Activated CD8-positive, alpha-beta memory T cell treated with anti-CD3 and anti-CD28 coated beads for 4 hours (primary cell): Measurements from ENCODE around the gene CTRB1.

Source experiments
- DNase-seq, 2 donors: peaks; one replicate each; pipeline ENCODE4 v3.0.0-alpha.2; 2020; ENCODE audit warnings: low read depth in 2 of 2

Gene CTRB1

DNA sequence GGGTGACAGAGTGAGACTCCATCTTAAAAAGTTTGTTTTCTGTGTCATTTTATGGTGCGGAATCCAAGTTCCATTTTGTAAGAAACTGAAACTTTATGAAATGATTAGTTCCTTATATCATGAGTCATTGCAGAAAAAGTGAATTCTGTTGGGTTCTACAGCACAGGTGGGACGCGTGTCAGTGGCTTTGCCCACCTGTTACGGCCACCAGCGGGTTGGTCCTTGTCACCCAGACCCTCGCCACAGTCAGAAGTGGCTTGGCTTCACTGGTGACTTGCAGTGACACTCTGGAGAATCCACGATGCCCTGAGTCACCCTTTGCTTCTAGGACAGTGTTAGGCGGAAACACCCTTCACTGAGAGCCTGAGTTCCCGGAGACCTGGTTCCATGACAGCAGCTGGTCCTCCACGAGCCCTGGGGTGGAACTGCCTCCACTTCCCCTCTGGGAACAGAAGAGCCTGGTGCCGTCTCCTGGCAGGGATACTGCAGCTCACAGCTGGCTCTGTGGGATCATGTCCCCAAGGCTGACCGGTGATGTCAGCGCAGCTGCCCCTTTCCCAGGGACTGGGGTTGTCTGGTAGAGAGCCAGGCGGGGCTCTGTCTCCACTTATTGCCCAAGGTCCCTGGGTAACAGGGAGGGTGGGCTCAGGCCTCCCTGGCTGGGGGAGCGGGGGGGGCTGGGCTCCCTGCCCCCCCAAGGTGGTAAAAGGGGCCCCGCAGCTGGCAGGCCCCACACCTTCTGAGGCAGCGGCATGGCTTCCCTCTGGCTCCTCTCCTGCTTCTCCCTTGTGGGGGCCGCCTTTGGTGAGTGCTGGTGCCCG, at the start of gene CTRB1:
Gene CTRB1 (plus strand): TSS at position 733 of the 821 bp plus-strand sequence. CDS start 20 bp downstream, at position 753.
- DNase-seq = no peak

DNA sequence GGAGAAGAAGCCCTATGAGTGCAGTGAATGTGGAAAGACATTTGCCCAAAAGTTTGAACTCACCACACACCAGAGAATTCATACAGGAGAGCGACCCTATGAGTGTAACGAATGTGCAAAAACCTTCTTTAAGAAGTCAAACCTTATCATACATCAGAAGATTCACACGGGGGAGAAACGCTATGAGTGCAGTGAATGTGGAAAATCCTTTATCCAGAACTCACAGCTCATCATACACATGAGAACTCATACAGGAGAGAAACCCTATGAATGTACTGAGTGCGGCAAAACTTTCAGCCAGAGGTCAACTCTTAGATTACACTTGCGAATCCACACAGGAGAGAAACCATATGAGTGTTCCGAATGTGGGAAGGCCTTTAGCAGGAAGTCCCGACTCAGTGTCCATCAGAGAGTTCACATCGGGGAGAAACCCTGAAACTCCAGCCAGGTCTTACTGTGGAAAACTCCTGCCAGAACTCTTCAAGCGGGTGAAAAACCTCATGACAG, 48.8 kb upstream of the CTRB1 start:
- DNase-seq = no peak

DNA sequence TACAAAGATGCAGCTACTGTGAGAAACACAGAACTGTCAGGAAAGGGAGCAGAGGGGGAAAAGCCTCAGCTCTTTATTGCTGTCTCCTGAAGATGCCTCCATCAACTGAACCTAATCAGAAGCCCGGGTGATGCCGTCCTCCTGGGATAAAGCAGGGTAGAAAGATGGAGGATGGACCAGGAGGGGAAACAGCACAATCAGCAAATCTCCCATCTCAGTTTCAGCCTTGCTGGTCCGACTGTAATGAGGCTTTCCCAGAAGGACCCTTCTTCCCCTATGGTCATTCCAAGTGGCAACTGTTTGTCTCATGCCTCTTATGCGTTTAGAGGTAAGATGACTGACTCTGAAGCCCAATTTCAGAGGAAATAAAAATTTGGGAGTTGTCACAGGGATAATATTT, 46.2 kb upstream of the CTRB1 start:
- no peak for DNase-seq

DNA sequence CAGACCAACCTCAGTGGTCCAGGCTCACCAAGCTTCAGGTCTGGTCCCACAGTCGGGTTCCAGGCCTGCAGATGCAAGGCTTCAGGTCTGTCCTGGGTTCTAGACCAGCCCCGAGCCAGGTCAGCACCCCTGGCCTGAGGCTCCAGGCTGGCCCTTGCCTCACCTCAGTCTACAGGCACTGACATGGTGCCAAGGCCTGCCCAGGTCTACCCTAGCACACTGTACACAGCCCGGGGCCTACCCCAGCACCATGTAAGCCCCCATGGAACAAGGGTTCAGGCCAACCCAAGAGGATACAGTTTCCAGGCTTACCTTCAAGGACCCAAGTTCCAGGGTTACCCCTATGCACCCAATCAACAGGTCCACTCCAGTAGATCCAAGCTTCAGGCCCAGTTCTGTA, 43.7 kb upstream of the CTRB1 start:
- no peak for DNase-seq

DNA sequence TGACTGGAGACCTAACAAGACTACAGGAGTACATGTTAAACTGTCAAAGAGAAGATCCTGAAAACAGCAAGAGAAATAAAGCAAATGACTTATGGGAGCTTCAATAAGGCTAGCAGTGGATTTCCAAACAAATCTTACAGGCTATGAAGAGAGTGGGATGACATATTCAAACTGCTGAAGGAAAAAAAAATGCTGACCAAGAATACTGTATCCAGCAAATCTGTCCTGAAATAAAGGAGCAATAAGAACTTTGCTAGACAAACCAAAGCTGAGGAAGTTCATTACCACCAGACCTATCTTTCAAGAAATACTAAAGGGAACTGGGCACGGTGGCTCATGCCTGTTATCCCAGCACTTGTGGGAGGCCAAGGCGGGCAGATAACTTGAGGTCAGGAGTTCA, 41.9 kb upstream of the CTRB1 start:
- no peak for DNase-seq

DNA sequence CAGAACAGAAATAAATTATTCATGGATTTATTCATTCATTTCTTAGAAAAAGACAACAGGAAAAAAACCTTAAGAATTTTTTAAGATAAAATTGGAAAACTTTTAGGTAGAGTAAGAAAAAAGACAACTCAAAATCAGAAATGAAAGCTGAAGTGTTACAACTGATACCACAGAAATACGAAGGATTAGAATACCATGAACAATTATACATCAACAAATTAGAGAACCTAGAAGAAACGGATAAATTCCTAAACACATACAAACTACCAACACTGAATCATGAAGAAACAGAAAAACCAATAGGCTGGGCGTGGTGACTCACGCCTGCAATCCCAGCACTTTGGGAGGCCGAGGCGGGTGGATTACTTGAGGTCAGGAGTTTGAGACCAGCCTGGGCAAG, 39.6 kb upstream of the CTRB1 start:
- DNase-seq = no peak

DNA sequence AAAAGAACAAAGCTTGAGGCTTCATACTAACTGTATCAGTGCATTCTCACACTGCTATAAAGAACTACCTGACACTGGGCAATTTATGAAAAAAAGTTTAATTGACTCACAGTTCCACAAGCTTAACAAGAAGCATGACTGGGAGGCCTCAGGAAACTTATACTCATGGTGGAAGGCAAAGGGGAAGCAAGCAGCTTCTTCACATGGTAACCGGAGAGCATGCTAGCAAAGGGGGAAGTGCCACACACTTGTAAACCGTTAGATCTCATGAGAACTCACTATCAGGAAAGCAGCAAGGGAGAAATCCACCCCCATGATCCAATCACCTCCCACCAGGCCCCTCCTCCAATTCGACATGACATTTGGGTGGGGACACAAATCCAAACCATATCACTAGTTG, 37.2 kb upstream of the CTRB1 start:
- DNase-seq = no peak

DNA sequence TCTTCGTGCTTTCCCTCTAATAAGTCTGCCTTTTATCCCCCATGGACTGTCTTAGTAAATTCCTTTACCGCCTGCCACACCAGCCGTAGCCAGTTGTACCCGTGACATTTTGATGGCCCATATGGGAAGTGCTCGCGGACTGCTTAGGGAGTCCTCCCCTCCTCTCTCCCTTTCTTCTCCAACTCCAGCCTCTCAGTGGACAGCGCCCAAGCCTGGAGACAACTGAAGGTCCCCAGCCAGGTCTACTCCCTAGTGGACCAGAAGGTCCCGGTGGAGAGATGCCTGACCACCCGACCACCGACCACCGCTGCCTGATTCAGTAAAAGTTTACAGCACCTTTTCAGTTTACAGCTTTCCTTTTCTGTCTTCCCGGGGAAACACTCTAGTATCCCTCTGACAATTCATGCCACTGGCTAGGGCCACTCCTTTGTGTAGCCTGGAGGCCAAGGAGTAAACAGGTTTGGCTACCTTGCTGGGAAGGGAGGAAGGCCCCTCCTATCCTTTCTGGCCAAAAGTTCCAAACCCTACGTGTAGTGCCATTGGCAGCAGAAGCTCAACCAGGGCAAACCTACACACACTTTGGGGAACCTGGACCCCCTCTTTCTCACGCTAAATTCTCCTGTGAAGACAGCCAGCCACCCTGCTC, 29.8 kb upstream of the CTRB1 start:
- DNase-seq = no peak

DNA sequence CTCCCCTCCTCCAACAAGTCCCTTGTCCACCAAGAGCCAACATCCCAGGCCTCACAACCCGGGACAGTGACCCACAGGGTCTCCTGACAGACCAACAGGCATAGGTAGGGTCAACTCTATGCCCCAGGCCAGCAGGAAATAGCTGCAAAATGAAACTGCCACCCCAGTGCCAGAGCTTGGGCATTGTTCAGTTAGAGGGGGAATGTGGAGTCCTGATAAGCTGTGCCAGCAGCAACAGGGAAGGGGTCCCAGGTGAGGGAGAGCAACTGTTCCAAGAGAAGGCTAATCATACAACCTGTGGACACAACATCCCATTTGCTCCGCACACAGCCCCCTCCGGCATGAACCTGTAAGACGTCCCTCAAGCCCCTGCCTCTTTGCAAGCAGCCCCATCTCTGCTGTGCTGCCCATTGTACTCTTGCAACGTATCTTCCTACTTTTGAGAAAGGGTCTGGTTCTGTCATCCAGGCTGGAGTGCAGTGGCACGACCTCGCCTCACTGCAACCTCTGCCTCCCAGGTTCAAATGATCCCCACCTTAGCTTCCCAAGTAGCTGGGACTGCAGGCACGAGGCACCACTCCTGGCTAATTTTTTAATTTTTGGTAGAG, 29.0 kb upstream of the CTRB1 start:
- no peak for DNase-seq

DNA sequence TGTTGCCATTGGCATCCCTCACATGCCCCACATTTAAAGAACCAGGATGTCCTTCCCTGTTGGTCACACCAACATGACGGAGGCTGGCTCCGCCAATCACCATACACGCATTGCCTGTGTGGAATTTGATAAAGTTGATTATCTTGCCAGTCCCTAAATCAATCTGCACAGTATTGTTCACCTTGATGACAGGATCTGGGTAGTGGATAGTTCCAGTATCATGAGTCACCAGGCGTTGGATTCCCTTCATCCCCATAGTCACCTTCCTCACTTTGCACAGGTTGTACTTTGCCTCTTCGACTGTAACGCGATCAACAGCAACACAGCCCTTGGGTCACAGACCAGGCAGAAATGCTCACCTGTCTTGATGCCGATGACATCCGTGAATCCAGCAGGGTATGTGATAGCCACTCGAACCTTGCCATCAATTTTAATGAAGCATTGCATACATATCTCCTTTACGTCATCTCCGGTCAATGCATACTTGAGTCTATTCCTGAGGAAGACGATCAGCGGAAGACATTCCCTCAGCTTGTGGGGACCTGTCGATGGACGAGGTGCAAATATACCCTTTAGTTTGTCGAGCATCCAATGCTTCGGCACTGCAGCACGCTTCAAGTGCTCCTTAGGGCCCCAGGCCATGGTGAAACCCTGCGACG, 26.1 kb upstream of the CTRB1 start:
- no peak for DNase-seq

DNA sequence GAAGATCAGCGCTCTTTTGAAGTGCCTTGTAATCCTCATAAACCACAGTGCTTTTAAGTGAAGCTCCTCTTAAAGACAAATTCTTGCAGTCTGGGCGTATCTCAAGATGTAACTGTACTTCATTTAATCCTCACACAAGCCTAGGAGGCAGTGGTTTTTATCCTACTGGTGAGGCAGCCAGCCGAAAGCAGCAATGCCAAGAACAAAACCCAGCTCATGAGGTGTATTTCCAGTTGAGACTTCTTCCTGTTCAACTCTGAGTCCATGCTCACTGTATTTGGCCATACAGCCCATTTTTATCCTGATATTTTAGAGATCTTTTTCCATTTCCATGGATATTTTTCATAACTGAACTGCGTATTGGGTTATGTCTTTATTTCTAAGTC, 25.5 kb upstream of the CTRB1 start:
- no peak for DNase-seq

DNA sequence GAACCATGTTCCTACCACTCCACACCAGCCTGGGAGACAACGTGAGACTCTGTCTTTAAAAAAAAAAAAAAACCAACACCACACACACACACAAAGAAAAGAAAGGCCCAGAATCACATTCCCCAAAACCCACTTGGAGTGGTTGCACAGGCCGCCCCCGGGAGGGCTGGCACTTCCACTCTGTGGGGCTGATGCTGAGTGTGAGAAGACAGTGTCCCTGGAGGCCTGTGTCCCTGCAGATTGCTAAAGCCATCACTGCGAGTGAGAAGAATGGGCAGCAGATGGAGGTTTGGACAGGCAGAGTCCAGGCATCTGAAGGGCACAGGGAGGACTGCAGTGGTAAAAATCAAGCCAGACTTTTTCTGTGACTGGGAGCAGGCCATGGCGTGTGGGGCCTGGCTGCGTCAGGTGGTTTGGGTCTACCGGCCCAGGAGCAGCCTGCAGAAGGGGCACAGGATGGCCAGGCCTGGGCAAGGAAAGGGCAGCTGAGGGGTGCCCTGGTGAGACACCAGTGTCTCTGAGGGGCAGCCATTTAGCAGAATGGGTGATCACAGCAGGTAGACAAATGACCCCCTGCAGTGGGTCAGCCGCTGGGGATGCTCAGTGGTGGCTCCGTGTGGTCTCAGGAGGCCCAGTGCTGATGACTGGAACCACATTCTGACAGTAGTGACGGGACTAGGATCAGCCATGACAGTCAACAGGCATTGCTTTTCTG, 24.9 kb upstream of the CTRB1 start:
- DNase-seq = no peak

DNA sequence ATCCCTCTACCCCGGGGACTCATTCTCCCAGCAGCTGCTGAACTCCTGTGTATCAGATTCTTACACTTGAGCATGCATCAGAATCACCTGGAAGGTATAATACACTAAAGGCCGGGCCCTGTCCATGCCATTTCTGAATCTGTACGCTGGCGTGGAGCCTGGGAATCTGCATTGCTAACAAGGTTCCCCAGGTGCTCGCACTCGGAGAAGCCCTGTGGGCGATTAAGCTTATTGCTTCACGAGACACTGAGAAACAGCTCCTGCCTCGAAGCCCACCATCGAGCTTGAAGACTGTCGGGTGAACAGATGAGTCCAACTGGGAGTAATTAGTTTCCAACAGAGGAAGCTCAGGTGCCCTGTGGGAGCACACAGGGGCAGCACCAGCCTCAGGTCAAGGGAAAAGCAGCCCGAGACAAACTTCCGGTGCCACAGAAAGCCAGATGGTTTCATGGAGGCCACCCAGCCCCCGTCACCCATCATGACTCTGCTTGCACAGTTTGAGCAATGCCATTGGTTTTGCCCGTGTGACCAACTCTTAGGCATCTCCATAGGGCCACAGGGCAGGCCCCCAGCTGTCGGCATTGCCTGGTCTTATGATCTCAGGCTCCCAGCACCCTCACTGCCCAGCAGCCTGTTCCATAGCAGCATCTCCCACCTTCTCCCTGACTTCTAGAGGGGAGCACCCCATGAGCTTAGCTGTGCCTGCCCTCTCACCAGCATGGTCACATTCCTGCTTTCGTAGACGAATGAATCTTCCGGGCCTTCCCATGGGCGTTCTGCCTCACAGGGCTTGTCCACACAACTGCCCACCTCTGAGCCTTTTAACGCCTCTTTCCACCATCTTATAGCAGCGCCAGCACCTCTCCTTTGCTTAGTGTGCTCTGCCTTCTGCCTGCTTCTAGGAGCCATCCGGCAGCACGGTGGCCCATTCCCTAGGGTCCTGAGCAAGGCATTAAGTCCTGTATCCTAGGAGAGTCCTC, 22.7 kb upstream of the CTRB1 start:
- DNase-seq = no peak

DNA sequence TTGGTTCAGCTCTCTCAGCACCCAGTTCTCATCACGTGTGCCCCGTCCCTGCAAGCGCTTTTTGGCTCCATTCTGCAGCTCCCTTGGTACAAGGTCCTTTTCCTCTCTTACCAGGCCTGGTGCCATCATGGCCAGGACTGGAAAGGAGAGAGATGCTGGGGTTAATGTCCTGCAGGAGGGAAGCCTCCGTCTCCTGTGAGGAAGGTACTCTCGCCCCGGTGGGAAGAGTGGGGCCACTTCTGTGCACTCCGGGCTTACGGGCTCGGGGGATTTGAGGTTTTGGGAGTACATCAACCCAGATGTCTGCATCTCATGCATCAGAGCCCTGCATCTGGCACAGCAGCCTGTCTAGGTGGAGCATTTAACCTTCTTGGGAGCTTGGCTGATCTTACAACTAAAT, 22.0 kb upstream of the CTRB1 start:
- no peak for DNase-seq

DNA sequence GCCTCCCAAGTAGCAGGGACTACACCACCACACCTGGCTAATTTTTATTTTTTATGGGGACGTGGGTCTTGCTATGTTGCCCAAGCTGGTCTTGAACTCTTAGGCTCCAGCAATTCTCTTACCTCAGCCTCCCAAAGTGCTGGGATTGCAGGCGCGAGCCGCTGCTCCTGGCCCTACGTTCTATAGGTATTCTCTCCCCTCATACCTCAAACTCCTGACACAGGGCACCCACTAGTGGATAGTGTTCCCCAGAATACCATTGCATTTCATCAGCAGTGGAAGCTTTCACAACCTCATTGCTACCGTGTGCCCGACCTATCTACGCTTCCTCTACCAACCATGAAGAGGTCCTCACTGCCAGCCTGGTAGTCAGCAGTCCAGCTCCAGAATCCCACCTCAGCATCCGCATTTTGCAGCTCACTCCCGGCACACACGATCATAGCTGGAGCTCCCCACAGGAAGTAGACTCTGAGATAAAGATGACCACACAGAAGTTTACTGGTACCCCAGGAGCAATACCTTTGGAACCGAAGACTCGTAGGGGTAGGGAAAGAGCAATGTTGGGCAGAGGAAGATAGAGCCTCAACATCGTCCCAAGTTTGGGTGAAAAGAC, 21.2 kb upstream of the CTRB1 start:
- DNase-seq = no peak

DNA sequence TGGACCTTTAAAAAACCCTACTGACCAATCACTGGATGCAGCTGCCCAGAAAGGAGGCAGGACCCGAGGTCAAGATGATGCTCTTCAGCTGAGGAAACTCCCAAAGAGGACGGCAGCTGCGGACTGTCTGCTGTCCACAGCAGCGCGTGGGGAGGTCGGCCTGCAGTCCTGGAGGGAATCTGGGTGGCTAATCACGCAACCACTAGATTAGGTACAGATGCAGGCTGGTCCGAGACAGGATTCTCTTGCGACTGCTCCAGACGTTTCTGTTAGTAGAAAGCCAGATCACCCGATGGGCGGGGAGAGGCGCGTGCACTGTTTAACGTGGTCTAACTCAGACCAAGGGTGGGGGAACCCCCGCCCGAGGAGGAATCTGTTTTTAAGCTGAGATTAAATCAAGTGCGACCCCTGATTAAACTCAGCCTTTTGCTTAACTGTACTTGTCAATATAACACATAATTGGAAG, 20.6 kb upstream of the CTRB1 start:
- DNase-seq = no peak

DNA sequence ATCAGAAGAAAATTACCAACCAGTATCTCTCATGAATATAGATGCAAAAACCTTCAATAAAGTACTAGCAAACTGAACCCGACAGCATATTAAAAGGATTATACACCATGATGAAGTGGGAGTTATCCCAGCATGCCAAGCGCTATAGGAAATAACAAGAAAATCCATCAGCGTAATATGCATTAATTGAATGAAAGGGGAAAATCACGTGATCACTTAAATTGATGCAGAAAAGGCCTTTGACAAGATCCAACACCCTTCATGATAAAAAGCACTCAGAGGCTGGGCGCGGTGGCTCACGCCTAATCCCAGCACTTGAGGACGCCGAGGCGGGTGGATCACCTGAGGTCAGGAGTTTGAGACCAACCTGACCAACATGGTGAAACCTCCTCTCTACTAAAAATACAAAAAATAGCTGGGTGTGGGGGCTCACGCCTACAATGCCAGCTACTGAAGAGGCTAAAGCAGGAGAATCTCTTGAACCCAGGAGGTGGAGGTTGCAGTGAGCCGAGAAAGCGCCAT, 16.7 kb upstream of the CTRB1 start:
- DNase-seq = no peak

DNA sequence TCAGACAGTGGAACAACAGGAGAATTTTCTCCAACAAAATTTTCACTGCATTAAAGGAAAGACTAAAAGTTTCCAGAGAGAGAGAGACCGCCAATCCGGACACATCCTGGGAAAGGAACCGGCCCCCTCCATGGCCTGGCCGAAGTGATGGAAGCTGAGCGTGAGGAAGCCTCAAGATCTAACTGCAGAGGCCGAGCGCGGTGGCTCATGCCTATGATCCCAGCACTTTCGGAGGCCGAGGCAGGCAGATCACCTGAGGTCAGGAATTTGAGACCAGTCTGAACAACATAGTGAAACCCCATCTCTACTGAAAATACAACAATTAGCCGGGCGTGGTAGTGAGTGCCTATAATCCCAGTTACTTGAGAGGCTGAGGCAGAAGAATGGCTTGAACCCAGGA, 15.7 kb upstream of the CTRB1 start:
- DNase-seq = no peak

DNA sequence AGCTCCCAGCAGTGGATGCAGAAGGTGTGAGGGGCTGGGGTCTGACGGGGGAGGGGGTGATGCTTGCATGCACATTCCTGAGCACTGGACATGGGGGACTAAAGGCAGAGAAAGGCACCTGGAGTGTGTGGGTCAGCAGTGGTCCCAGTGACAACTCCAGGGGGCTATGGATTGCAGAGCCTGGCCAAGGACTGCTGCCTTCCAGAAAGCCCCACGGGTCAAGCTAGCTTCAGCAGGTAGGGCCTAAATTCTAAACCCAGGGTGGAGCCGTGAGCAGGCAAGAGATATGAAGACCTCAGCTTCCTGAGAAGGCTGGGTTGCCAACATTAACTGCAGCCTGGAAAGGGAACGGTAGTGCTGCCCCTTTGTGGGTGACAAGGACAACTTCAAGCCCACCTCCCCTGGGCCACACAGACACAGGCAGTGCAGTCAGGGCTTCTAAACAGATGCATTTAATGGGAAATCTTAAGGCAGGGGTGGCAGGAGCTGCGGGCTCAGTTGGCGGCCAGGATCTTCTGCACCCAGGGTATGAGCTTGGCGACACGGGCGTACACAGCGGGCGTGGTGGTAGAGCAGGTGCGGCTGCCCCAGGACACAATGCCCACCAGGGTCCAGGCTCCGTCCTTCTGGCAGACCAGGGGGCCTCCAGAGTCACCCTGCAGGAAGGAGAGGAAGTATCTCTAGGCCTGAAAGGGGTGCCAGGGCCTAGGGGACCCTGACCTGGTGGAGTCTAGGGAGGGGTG, 14.9 kb upstream of the CTRB1 start:
- DNase-seq = no peak
